Measurements from ENCODE around the gene SUSD2.
A peak's percentile ranks its signal among the peaks of the same experiment; 100 is the strongest.
"Not testable (repeated sequence)": the region's sequence is repeated elsewhere in the genome, so short reads cannot be mapped to it uniquely, and the experiment has no call there.

SUSD2 gene

DNA sequence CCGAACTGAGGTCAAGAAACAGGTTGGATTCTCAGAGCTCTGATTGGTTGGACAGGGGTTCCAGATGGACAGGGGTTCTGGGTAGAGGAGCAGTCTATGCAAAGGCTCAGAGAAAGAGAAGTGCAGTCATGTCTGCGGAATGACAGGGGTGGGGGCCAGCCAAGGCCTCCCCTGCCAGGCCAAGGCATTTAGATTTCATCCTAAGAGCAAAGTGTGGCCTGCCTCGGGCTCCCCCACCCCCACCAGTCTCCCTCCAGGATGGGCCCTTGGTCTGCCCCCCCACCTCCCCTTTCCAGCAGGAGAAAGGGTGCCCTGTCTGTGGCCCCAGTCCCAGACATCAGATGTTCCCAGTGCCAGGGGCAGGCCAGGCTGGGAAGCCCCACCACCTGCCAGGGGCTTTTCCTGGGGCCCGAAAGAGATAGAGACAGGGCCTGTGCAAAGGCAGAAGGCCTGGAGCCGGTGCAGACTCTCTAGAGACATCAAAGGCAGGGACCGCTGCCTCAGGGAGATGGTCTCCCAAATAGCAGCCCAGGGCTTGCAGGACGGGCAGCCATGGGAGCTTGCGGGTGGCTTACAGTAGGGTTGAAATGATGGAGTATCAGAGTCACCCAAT, 9.4 kb downstream of the SUSD2 start:
- DNase-seq, result no peak

- DNase-seq, result no peak
Observed at GRCh38 chr22:24191381-24191841, 10.1 kb downstream of the SUSD2 start.

DNA sequence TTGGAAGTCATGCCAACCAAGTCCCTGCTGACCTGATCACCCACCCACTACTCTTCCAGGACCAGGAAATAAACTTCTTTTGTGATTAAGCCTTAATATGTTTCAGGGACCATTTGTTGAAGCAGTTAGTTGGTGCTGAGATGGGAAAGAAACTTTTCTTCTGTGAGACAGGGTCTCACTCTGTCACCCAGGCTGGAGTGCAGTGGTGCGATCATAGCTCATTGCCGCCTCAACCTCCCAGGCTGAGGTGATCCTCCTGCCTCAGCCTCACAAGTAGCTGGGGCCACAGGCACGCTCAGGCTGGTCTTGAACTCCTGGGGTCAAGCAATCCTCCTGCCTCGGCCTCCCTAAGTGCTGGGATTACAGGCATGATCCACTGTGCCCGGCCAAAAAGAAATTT, 10.6 kb downstream of the SUSD2 start:
- no peak for DNase-seq

DNA sequence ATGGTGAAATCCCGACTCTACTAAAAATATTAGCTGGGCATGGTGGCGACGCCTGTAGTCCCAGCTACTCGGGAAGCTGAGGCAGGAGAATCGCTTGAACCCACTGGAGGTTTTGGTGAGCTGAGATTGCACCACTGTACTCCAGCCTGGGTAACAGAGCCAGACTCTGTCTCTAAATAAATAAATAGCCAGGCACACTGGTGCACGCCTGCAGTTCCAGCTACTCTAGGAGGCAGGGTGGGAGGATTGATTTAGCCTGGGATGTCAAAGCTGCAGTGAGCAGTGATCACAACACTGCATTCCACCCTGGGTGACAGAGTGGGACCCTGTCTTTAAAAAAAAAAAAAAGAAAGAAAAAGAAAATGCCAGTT, 17.4 kb downstream of the SUSD2 start:
- no peak for DNase-seq

DNA sequence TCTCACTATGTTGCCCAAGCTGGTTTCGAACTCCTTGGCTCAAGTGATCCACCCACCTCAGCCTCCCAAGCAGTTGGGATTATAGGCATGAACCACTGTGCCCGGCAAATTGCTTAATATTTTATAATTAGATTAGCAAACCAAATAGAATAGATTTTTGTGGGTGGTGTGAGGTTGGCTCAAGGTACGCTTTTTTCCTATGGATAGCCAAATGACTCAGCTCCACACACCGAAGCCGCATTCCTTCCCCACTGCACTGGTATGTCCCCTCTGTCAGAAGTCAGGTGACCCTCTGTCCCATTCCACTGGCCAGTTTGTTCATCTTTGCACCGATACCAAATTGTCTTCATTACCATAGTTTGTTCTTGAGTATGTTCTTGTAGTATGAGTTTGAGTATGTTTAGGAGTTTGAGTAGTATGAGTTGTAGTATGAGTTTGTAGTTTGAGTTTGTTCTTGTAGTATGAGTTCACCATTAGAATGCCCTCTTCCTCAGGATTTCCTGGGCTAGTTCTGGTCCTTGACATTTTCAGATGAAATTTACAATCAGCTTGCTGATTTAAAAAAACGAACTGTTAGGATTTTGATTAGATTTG, 19.4 kb downstream of the SUSD2 start:
- DNase-seq, result no peak

GRCh38 chr22:24201681-24202614, 20.7 kb downstream of the SUSD2 start:
- DNase-seq, result no peak

DNA sequence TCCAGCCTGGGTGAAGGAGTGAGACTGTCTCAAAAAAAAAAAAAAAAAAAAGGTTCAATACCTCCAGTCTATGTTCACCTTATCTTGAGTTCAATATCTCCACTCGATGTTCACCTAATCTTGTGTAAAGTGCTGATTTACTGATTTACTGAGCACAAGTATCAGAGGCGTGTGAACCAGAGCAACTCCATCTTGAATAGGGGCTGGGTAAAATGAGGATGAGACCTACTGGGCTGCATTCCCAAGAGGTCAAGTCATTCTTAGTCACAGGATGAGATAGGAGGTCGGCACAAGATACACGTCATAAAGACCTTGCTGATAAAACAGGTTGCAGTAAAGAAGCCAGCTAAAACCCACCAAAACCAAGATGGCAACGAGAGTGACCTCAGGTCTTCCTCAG, 22.6 kb downstream of the SUSD2 start:
- DNase-seq, result not testable (repeated sequence)

DNA sequence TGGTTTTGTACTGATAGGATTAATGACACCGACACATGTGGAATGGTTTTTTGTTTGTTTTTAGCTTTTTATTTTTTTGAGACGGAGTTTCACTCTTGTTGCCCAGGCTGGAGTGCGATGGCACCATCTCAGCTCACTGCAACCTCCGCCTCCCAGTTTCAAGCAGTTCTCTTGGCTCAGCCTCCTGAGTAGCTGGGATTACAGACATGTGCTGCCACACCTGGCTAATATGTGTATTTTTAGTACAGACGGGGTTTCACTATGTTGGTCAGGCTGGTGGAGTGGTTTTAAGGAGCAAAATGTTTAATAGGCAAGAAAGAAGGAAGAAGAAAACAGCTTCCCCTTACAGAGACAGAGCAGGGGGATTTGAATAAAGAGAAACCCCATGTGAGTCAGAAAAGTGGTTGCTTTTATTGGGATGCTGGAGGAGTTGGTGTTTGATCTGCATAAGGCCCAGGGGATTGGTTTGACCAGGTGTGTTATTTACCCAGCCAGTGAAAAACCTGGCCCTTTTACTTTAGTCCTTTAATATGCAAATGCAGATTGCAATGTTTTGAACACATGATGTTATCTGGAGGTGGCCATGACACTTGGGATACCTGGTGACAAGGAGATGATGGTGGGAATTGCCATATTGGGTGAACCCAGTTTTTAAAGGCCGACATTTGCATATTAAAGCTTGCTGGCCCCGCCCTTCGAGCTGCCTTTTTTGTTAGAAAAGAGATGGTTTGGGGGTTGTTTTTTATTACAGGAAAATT, 24.3 kb downstream of the SUSD2 start:
- DNase-seq, result no peak

GRCh38 chr22:24206460-24207263, 25.4 kb downstream of the SUSD2 start:
- DNase-seq, result not testable (repeated sequence)

- DNase-seq, result no peak
Observed at GRCh38 chr22:24207264-24208011, 26.2 kb downstream of the SUSD2 start.

DNA sequence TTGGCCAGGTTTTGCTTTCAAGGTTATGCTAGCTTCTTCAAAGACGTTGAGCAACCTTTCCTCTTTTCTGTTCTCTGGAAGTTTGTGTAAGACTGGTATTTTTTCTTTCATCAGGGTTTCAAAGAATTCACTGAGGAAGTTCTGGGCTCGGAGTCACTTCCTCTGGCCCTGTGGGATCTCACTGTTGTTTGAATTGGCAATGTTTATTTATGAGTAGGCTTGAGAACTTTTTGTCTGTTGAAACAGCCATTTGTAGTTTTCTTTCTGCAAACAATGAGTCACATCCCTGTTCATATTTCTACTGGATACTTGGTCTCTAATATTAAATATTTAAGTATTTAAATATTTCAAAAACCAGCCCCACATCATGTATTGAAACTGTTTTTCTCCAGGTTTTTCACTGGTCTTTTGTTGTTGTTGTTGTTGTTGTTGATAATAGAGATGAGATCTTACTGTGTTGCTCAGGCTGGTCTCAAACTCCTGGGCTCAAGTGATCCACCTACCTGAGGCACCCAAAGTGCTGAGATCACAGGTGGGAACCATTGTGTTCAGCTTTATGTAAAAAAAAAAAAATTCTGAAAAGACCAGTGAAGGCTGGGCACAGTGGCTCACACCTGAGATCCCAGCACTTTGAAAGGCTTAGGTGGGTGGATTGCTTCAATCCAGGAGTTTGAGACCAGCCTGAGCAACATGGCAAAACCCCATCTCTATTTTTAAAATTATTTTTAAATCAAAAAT, 26.9 kb downstream of the SUSD2 start:
- DNase-seq, result peak; percentile 26

- no peak for DNase-seq
Observed at GRCh38 chr22:24209016-24209415, 27.7 kb downstream of the SUSD2 start.

DNA sequence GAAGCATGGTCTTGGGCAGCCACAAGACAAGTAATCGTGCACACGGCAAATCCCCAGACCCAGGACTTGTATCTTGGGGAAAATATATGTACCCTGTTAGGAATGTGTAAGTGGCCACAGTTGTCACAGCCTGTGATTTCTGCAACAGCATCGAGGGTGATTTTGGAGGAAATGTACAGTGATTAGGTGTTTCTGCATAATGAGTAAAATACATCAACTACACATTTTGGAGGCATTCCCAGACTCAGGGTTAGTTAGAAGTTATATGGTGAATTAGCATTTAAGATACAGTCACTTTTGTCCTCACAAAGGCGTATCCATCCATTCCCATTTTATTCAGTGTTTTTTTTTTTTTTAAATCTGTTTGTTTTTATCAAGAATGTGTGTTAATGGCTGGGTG, 28.4 kb downstream of the SUSD2 start:
- no peak for DNase-seq

DNA sequence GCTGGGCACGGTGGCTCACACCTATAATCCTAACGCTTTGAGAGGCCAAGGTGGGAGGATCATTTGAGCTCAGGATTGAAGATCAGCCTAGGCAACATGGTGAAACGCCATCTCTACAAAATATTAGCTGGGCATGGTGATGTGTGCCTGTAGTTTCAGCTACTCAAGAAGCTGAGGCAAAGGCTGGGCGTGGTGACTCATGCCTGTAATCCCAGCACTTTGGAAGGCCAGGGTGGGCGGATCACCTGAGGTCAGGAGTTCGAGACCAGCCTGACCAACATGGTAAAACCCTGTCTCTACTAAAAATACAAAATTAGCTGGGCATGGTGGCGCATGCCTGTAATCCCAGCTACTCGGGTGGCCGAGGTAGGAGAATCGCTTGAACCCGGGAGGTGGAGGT, 29.1 kb downstream of the SUSD2 start:
- not testable (repeated sequence) for DNase-seq

DNA sequence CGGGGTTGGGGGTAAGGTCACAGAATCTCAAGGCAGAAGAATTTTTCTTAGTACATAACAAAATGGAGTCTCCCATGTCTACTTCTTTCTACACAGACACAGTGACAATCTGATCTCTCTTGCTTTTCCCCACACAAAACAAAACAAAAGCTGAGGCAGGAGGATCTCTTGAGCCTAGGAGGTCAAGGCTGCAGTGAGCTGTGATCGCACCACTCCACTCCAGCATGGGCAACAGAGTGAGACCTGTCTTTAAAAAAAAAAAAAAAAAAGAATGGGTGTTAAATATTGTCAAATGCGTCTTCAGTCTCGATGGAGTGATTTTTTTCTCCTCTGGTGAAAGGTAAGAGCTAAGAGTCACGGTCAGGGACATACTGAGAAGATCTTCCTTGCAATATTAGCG, 30.4 kb downstream of the SUSD2 start:
- DNase-seq, result not testable (repeated sequence)

DNA sequence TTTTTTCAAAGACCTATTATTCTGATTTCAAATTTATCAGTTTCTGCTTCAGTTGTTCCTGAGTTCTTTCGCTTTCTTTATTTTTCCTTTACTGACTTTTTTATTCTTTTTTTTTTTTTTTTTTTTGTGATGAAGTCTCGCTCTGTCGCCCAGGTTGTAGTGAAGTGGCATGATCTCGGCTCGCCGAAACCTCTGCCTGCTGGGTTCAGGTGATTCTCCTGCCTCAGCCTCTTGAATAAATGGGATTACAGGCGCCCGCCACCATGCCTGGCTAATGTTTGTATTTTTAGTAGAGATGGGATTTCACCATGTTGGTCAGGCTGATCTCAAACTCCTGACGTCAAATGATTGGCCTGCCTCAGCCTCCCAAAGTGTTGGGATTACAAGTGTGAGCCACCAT, 31.8 kb downstream of the SUSD2 start:
- not testable (repeated sequence) for DNase-seq

GRCh38 chr22:24214467-24215285, 33.4 kb downstream of the SUSD2 start:
- DNase-seq, result no peak

DNA sequence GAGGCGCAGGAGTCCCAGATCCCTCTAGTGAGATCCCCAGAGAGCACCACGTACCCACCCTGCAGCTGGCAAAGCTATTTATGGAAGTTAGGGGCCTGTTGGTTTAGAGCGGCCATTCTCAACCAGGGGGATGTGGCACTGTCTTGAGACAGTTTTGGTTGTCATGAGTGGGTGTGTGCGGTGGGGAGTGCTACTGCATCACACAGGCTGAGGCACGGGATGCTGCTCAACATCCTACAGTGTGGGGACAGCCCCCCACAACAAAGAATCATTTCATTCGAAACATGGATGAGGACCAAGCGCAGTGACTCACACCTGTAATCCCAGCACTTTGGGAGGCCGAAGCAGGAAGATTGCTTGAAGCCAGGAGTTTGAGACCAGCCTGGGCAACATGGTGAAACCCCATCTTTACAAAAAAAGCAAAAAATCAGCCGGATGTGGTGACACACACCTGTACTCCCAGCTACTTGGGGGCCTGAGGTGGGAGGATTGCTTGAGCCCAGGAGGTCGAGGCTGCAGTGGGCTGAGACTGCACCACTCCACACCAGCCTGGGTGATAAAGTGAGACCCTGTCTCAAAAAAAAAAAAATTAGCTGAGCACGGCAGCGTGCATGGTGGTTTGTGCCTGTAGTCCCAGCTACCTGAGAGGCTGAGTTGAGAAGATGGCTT, 35.4 kb downstream of the SUSD2 start:
- no peak for DNase-seq

DNA sequence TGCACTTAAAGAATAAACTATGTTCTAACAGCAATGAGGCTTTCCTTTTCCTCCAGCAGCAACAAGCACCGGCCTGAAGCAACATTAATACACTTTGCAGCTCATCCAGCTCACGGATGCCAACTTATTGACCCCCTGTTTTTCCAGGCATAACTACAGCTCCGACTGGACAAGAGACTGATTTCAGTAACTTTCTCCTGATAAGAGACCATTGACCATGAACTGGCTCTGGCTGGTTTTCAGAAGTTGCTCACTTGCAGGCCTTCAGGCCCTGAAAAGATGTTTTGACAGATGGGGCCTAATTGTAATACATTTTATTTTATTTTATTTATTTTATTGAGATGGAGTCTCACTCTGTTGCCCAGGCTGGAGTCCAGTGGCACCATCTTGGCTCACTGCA, 36.1 kb downstream of the SUSD2 start:
- no peak for DNase-seq

All from activated CD4-positive, alpha-beta T cell treated with anti-CD3 and anti-CD28 coated beads, Interleukin-2, Interleukin-6, amounts not matched to agents 100 ng/mL and 50 ng/mL, durations not matched to agents 16 hours and 8 hours (primary cell).